Measurements from ENCODE around the gene FAM43B. TPM values are rescaled to one million over a fixed set of nuclear protein-coding genes. Genes with fewer than 3 reads are reported as not detected.

FAM43B gene
- total RNA-seq, 1 experiment from 2014 or later = not detected

- H3K4me1 ChIP-seq (ENCODE audit: low read length) = peaks cover 5% of the 10 kb centered on the region
- DNase-seq = peak; percentile 88
- H2AFZ ChIP-seq (ENCODE audit: low read length) = no peak overlapping the region
- H3K79me2 ChIP-seq (ENCODE audit: low read length) = no peaks in the 10 kb centered on the region
- H3K4me3 ChIP-seq (ENCODE audit: low read length) = no peak overlapping the region
- no peaks in the 10 kb centered on the region for H3K27me3 ChIP-seq (ENCODE audit: low read length)
- no peaks in the 10 kb centered on the region for H3K9me3 ChIP-seq (ENCODE audit: low read length)
- no peaks in the 10 kb centered on the region for H3K9me2 ChIP-seq (replicated peaks; ENCODE audit: insufficient read depth, low read length)
- H3K9ac ChIP-seq (ENCODE audit: low read length) = no peak overlapping the region
- no peaks in the 10 kb centered on the region for H3K36me3 ChIP-seq (ENCODE audit: insufficient read depth, low read length)
- no peak overlapping the region for H3K4me2 ChIP-seq (ENCODE audit: low read depth, low read length, poor library complexity, severe bottlenecking)
- no peaks in the 10 kb centered on the region for H4K20me1 ChIP-seq (ENCODE audit: insufficient read depth, low read depth, low read length)
- H3K27ac ChIP-seq (ENCODE audit: low read length) = no peak overlapping the region
Observed at GRCh38 chr1:20521960-20522861, 30.2 kb upstream of the FAM43B start.

DNA sequence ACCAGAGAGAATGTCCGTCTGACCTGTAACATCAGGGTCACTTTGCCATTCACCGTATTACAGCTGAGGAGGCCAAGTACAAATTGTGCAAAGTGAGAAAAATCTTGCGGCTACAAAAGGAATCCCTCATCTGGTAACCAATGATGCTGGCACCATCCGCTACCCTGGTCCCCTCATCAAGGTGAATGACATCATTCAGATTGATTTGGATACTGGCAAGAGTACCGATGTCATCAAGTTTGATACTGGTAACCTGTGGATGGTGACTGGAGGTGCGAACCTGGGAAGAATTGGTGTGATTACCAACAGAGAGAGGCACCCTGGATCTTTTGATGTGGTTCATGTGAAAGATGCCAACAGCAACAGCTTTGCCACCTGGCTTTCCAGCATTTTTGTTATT, 26.1 kb upstream of the FAM43B start:
- Histone ChIP-seq H4K20me1 (ENCODE audit: insufficient read depth, low read depth, low read length) (no peaks in the 10 kb centered on the region), H3K79me2 (ENCODE audit: low read length) (no peaks in the 10 kb centered on the region), H3K4me1 (ENCODE audit: low read length) (no peaks in the 10 kb centered on the region), H3K9me2 (replicated peaks; ENCODE audit: insufficient read depth, low read length) (no peaks in the 10 kb centered on the region), H3K4me2 (ENCODE audit: low read depth, low read length, poor library complexity, severe bottlenecking) (no peak overlapping the region), H2AFZ (ENCODE audit: low read length) (no peak overlapping the region), H3K36me3 (ENCODE audit: insufficient read depth, low read length) (no peaks in the 10 kb centered on the region), H3K9ac (ENCODE audit: low read length) (no peak overlapping the region), H3K9me3 (ENCODE audit: low read length) (no peaks in the 10 kb centered on the region), H3K4me3 (ENCODE audit: low read length) (no peak overlapping the region), H3K27me3 (ENCODE audit: low read length) (no peaks in the 10 kb centered on the region), H3K27ac (ENCODE audit: low read length) (no peak overlapping the region)
- DNase-seq = no peak

- Histone ChIP-seq H3K9me2 (replicated peaks; ENCODE audit: insufficient read depth, low read length) (no peaks in the 10 kb centered on the region), H4K20me1 (ENCODE audit: insufficient read depth, low read depth, low read length) (no peaks in the 10 kb centered on the region), H3K9ac (ENCODE audit: low read length) (no peak overlapping the region), H3K4me3 (ENCODE audit: low read length) (no peak overlapping the region), H3K27ac (ENCODE audit: low read length) (no peak overlapping the region), H3K9me3 (ENCODE audit: low read length) (no peaks in the 10 kb centered on the region), H3K4me1 (ENCODE audit: low read length) (no peaks in the 10 kb centered on the region), H3K36me3 (ENCODE audit: insufficient read depth, low read length) (no peaks in the 10 kb centered on the region), H3K27me3 (ENCODE audit: low read length) (no peaks in the 10 kb centered on the region), H3K4me2 (ENCODE audit: low read depth, low read length, poor library complexity, severe bottlenecking) (no peak overlapping the region), H3K79me2 (ENCODE audit: low read length) (no peaks in the 10 kb centered on the region), H2AFZ (ENCODE audit: low read length) (no peak overlapping the region)
- DNase-seq = no peak
Observed at GRCh38 chr1:20528221-20528620, 24.2 kb upstream of the FAM43B start.

GRCh38 chr1:20530306-20530705, 22.1 kb upstream of the FAM43B start:
- H3K4me2 ChIP-seq (ENCODE audit: low read depth, low read length, poor library complexity, severe bottlenecking) = no peak overlapping the region
- H4K20me1 ChIP-seq (ENCODE audit: insufficient read depth, low read depth, low read length) = no peaks in the 10 kb centered on the region
- H3K27ac ChIP-seq (ENCODE audit: low read length) = no peak overlapping the region
- H2AFZ ChIP-seq (ENCODE audit: low read length) = no peak overlapping the region
- H3K4me3 ChIP-seq (ENCODE audit: low read length) = no peak overlapping the region
- H3K9me2 ChIP-seq (replicated peaks; ENCODE audit: insufficient read depth, low read length) = no peaks in the 10 kb centered on the region
- no peaks in the 10 kb centered on the region for H3K79me2 ChIP-seq (ENCODE audit: low read length)
- no peaks in the 10 kb centered on the region for H3K36me3 ChIP-seq (ENCODE audit: insufficient read depth, low read length)
- no peak overlapping the region for H3K9ac ChIP-seq (ENCODE audit: low read length)
- no peak for DNase-seq
- no peaks in the 10 kb centered on the region for H3K27me3 ChIP-seq (ENCODE audit: low read length)
- no peaks in the 10 kb centered on the region for H3K4me1 ChIP-seq (ENCODE audit: low read length)
- H3K9me3 ChIP-seq (ENCODE audit: low read length) = no peaks in the 10 kb centered on the region

- no peak overlapping the region for H3K27ac ChIP-seq (ENCODE audit: low read length)
Observed at GRCh38 chr1:20530901-20531300, 21.5 kb upstream of the FAM43B start.

DNA sequence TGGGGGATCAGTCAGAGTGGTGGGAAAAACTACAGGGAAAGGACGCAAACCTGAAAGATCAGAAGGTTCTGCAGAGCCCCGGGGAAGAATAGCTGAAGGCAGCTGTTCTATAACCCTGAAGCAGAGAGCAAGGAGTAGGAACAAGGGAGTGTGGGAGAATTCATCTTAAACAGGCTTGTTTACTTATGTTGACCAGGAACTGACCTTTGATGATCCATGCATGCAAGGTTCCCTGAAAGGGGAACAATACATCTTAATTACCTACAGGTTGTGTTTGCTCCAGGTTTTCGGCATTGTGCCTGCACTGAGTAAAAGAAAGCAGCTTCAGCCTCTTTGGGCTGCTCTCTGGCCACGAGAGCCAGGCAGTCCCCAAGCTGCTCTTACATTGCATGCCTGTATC, 18.7 kb upstream of the FAM43B start:
- H3K27me3 ChIP-seq (ENCODE audit: low read length) = no peaks in the 10 kb centered on the region
- no peaks in the 10 kb centered on the region for H3K36me3 ChIP-seq (ENCODE audit: insufficient read depth, low read length)
- no peak overlapping the region for H3K27ac ChIP-seq (ENCODE audit: low read length)
- H3K9ac ChIP-seq (ENCODE audit: low read length) = no peak overlapping the region
- H3K4me2 ChIP-seq (ENCODE audit: low read depth, low read length, poor library complexity, severe bottlenecking) = no peak overlapping the region
- H3K9me2 ChIP-seq (replicated peaks; ENCODE audit: insufficient read depth, low read length) = no peaks in the 10 kb centered on the region
- DNase-seq = no peak
- H2AFZ ChIP-seq (ENCODE audit: low read length) = no peak overlapping the region
- no peak overlapping the region for H3K4me3 ChIP-seq (ENCODE audit: low read length)
- no peaks in the 10 kb centered on the region for H3K4me1 ChIP-seq (ENCODE audit: low read length)
- no peaks in the 10 kb centered on the region for H4K20me1 ChIP-seq (ENCODE audit: insufficient read depth, low read depth, low read length)
- no peaks in the 10 kb centered on the region for H3K9me3 ChIP-seq (ENCODE audit: low read length)
- H3K79me2 ChIP-seq (ENCODE audit: low read length) = no peaks in the 10 kb centered on the region

More at GRCh38 chr1:20530901-20531300, 21.5 kb upstream of the FAM43B start:
- Histone ChIP-seq H3K9me3 (ENCODE audit: low read length) (no peaks in the 10 kb centered on the region), H3K79me2 (ENCODE audit: low read length) (no peaks in the 10 kb centered on the region), H3K4me3 (ENCODE audit: low read length) (no peak overlapping the region), H2AFZ (ENCODE audit: low read length) (no peak overlapping the region), H3K27me3 (ENCODE audit: low read length) (no peaks in the 10 kb centered on the region), H3K36me3 (ENCODE audit: insufficient read depth, low read length) (no peaks in the 10 kb centered on the region), H4K20me1 (ENCODE audit: insufficient read depth, low read depth, low read length) (no peaks in the 10 kb centered on the region), H3K9ac (ENCODE audit: low read length) (no peak overlapping the region), H3K9me2 (replicated peaks; ENCODE audit: insufficient read depth, low read length) (no peaks in the 10 kb centered on the region), H3K4me1 (ENCODE audit: low read length) (no peaks in the 10 kb centered on the region), H3K4me2 (ENCODE audit: low read depth, low read length, poor library complexity, severe bottlenecking) (no peak overlapping the region)
- DNase-seq = no peak

- Histone ChIP-seq H3K36me3 (ENCODE audit: insufficient read depth, low read length) (no peaks in the 10 kb centered on the region), H2AFZ (ENCODE audit: low read length) (no peak overlapping the region), H3K4me1 (ENCODE audit: low read length) (no peaks in the 10 kb centered on the region), H4K20me1 (ENCODE audit: insufficient read depth, low read depth, low read length) (no peaks in the 10 kb centered on the region), H3K4me2 (ENCODE audit: low read depth, low read length, poor library complexity, severe bottlenecking) (no peak overlapping the region), H3K27me3 (ENCODE audit: low read length) (no peaks in the 10 kb centered on the region), H3K79me2 (ENCODE audit: low read length) (no peaks in the 10 kb centered on the region), H3K9me3 (ENCODE audit: low read length) (no peaks in the 10 kb centered on the region), H3K27ac (ENCODE audit: low read length) (no peak overlapping the region), H3K9ac (ENCODE audit: low read length) (no peak overlapping the region), H3K4me3 (ENCODE audit: low read length) (no peak overlapping the region), H3K9me2 (replicated peaks; ENCODE audit: insufficient read depth, low read length) (no peaks in the 10 kb centered on the region)
- DNase-seq = no peak
Observed at GRCh38 chr1:20534659-20535417, 17.5 kb upstream of the FAM43B start.

- Histone ChIP-seq H2AFZ (ENCODE audit: low read length) (no peak overlapping the region), H3K27ac (ENCODE audit: low read length) (no peak overlapping the region), H3K9ac (ENCODE audit: low read length) (no peak overlapping the region), H3K4me2 (ENCODE audit: low read depth, low read length, poor library complexity, severe bottlenecking) (no peak overlapping the region), H3K4me3 (ENCODE audit: low read length) (no peak overlapping the region), H3K9me3 (ENCODE audit: low read length) (no peaks in the 10 kb centered on the region), H3K4me1 (ENCODE audit: low read length) (no peaks in the 10 kb centered on the region), H4K20me1 (ENCODE audit: insufficient read depth, low read depth, low read length) (no peaks in the 10 kb centered on the region), H3K9me2 (replicated peaks; ENCODE audit: insufficient read depth, low read length) (no peaks in the 10 kb centered on the region), H3K36me3 (ENCODE audit: insufficient read depth, low read length) (no peaks in the 10 kb centered on the region), H3K79me2 (ENCODE audit: low read length) (no peaks in the 10 kb centered on the region), H3K27me3 (ENCODE audit: low read length) (no peaks in the 10 kb centered on the region)
- no peak for DNase-seq
Observed at GRCh38 chr1:20538227-20538626, 14.1 kb upstream of the FAM43B start.

Measured in Karpas-422 (cell line).